ENCODE results near the gene TMEM150B. TPM values are rescaled to one million over a fixed set of nuclear protein-coding genes. Genes with fewer than 3 reads are reported as not detected.

Gene TMEM150B
- total RNA-seq, 1 experiment from 2014 or later, result not detected

- H3K4me3 ChIP-seq (ENCODE audit: low read length), result no peak overlapping the region
- H3F3A ChIP-seq (ENCODE audit: low read length, unreplicated experiment), result no peaks in the 10 kb centered on the region
- ATAC-seq (peak; percentile 15; the same call in 1 of the 2 replicates), DNase-seq (no peak)
- H3K9me3 ChIP-seq (ENCODE audit: low read length), result no peaks in the 10 kb centered on the region
- H3K36me3 ChIP-seq (ENCODE audit: low read depth, low read length), result no peaks in the 10 kb centered on the region; the same call in 1 of the 2 replicates
- POLR2A ChIA-PET (ENCODE audit: unreplicated experiment), result no interaction called here
- no peaks in the 10 kb centered on the region for H4K20me1 ChIP-seq (ENCODE audit: low read length)
- intact Hi-C loops (cut with micrococcal nuclease), result no loop called here
- H3K27me3 ChIP-seq (ENCODE audit: low read length), result no peaks in the 10 kb centered on the region
- H3K79me2 ChIP-seq (ENCODE audit: low read length), result no peaks in the 10 kb centered on the region
- no peak overlapping the region for H3K27ac ChIP-seq (ENCODE audit: low read length)
- H2AFZ ChIP-seq (ENCODE audit: low read length), result no peak overlapping the region
- CTCF ChIA-PET, result no interaction called here
- H3K9me2 ChIP-seq (replicated peaks; ENCODE audit: low read length), result no peaks in the 10 kb centered on the region
- H3K4me1 ChIP-seq (ENCODE audit: insufficient read depth, low read length), result peaks cover 13% of the 10 kb centered on the region
- no peak overlapping the region for H3K4me2 ChIP-seq (ENCODE audit: low read length)
- no peak overlapping the region for H3K9ac ChIP-seq (ENCODE audit: low read length)
- TF ChIP-seq EZH2 (IDR thresholded peaks at IDR 0.05; ENCODE audit: low read length, unreplicated experiment), result no peak
- no peak for TF ChIP-seq CTCF (conservative IDR thresholded peaks at IDR 0.05; ENCODE audit: low read depth, low read length)
- no peak for TF ChIP-seq EZH2phosphoT487 (IDR thresholded peaks at IDR 0.05; ENCODE audit: borderline replicate concordance, low read length)
- BruUV-seq (replicated peaks), result no TSS peak
Observed at GRCh38 chr19:55345818-55346724, 20.9 kb upstream of the TMEM150B start.

GRCh38 chr19:55345101-55345817 is 20.1 kb upstream of the TMEM150B start:
- no TSS peak for BruUV-seq (replicated peaks)
- Histone ChIP-seq H3K79me2 (ENCODE audit: low read length) (peaks cover 7% of the 10 kb centered on the region), H3K9me2 (replicated peaks; ENCODE audit: low read length) (no peaks in the 10 kb centered on the region), H3K4me1 (ENCODE audit: insufficient read depth, low read length) (peaks cover 17% of the 10 kb centered on the region), H4K20me1 (ENCODE audit: low read length) (no peaks in the 10 kb centered on the region), H3K27me3 (ENCODE audit: low read length) (no peaks in the 10 kb centered on the region), H3K4me3 (ENCODE audit: low read length) (no peak overlapping the region), H3K36me3 (ENCODE audit: low read depth, low read length) (no peaks in the 10 kb centered on the region; the same call in 1 of the 2 replicates), H3K9me3 (ENCODE audit: low read length) (no peaks in the 10 kb centered on the region), H3K9ac (ENCODE audit: low read length) (no peak overlapping the region), H3K27ac (ENCODE audit: low read length) (no peak overlapping the region), H3K4me2 (ENCODE audit: low read length) (no peak overlapping the region), H3F3A (ENCODE audit: low read length, unreplicated experiment) (no peaks in the 10 kb centered on the region), H2AFZ (ENCODE audit: low read length) (no peak overlapping the region)
- ChIA-PET POLR2A (ENCODE audit: unreplicated experiment) (no interaction called here), CTCF (no interaction called here)
- intact Hi-C loops (cut with micrococcal nuclease), result no loop called here
- ATAC-seq (peak; percentile 6; the same call in 1 of the 2 replicates), DNase-seq (no peak)
- TF ChIP-seq EZH2 (IDR thresholded peaks at IDR 0.05; ENCODE audit: low read length, unreplicated experiment), result no peak
- TF ChIP-seq CTCF (conservative IDR thresholded peaks at IDR 0.05; ENCODE audit: low read depth, low read length), result no peak
- TF ChIP-seq EZH2phosphoT487 (IDR thresholded peaks at IDR 0.05; ENCODE audit: borderline replicate concordance, low read length), result no peak

Data from PC-3 (cell line).